MM.1S (cell line): ENCODE measurements around the gene TTR.

Experiments
- DNase-seq: peaks from one replicate; pipeline ENCODE4 v3.0.0-alpha.2; 2015
- H2AFZ ChIP-seq: fragments of 300-600 bp; sonication (generic); 2 replicates; pipeline ENCODE4 v1.6.0; 2016; ENCODE audit warnings: antibody characterized with exemption, low read length
- H3F3A ChIP-seq: fragments of 300-600 bp; sonication (generic); 2 replicates; pipeline ENCODE4 v1.6.1; 2016; ENCODE audit warnings: mild to moderate bottlenecking, antibody characterized with exemption, low read length, moderate library complexity, mixed read lengths; ENCODE audit not compliant: insufficient read depth
- H3K27ac ChIP-seq: fragments of 300-600 bp; sonication (generic); 2 replicates; pipeline ENCODE4 v1.5.1; 2016; ENCODE audit warnings: mild to moderate bottlenecking, low read length
- H3K27me3 ChIP-seq: fragments of 300-600 bp; sonication (generic); replicated peaks from 2 replicates; pipeline ENCODE4 v1.6.0; 2016; ENCODE audit warnings: low read length; ENCODE audit not compliant: insufficient read depth
- H3K36me3 ChIP-seq: fragments of 300-600 bp; sonication (generic); replicated peaks from 2 replicates; pipeline ENCODE4 v1.6.1; 2016; ENCODE audit warnings: mild to moderate bottlenecking, low read length, mixed read lengths; ENCODE audit not compliant: insufficient read depth
- H3K4me1 ChIP-seq: fragments of 300-600 bp; sonication (generic); 2 replicates; pipeline ENCODE4 v1.6.1; 2016; ENCODE audit warnings: low read length, mixed read lengths
- H3K4me2 ChIP-seq: fragments of 300-600 bp; sonication (generic); 2 replicates; pipeline ENCODE4 v1.6.0; 2016; ENCODE audit warnings: low read depth, low read length
- H3K4me3 ChIP-seq: fragments of 300-600 bp; sonication (generic); 2 replicates; pipeline ENCODE4 v1.5.1; 2016; ENCODE audit warnings: low read length, mixed read lengths
- H3K79me2 ChIP-seq: fragments of 300-600 bp; sonication (generic); 2 replicates; pipeline ENCODE4 v1.6.1; 2016; ENCODE audit warnings: mixed run types, low read length, mixed read lengths
- H3K9ac ChIP-seq: fragments of 300-600 bp; sonication (generic); 2 replicates; pipeline ENCODE4 v1.6.1; 2016; ENCODE audit warnings: low read length, mixed read lengths
- H3K9me2 ChIP-seq: fragments of 300-600 bp; sonication (generic); replicated peaks from 2 replicates; pipeline ENCODE4 v1.6.1; 2016; ENCODE audit warnings: mild to moderate bottlenecking, low read length, mixed read lengths; ENCODE audit not compliant: insufficient read depth
- H3K9me3 ChIP-seq: fragments of 300-600 bp; sonication (generic); replicated peaks from 2 replicates; pipeline ENCODE4 v1.6.1; 2016; ENCODE audit warnings: mild to moderate bottlenecking, low read length, mixed read lengths; ENCODE audit not compliant: insufficient read depth
- H4K20me1 ChIP-seq: fragments of 300-600 bp; sonication (generic); 2 replicates; pipeline ENCODE4 v1.6.1; 2016; ENCODE audit warnings: mild to moderate bottlenecking, low read length, moderate library complexity, mixed read lengths; ENCODE audit not compliant: insufficient read depth
- EZH2 ChIP-seq: fragments of 300-600 bp; sonication (generic); optimal IDR thresholded peaks from 2 replicates; pipeline ENCODE3; 2017; ENCODE audit warnings: low read depth, mild to moderate bottlenecking, antibody characterized with exemption, low read length, mixed read lengths
- EZH2phosphoT487 ChIP-seq: fragments of 300-600 bp; sonication (generic); IDR thresholded peaks from 2 replicates; pipeline ENCODE4 v1.6.1; 2018; ENCODE audit warnings: antibody characterized with exemption, low read length
- TF ChIP-seq, protein P1 (sequence below): fragments of 300-600 bp; sonication (generic); IDR thresholded peaks from 2 replicates; pipeline ENCODE4 v1.5.1; 2016; ENCODE audit warnings: antibody characterized with exemption, low read length, mixed read lengths

TTR gene

DNA sequence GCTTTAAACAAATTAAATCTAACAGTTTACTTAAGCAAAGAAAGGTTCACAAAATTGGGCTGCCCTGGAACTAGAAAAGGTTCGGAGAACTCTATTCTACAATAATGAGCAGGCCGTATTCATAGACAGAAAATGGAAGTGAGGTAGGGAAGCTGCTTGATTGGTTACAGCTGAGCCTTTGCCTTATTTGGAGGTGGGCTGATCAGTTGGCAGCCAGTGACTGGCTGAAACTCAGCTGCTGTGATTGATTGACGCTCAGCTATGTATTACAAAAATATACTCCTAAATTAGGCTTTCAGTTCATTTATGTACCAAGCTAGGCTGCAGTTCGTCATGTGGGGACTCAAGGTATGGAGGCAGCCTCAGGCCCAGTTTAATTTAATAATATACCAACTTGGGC, 42.3 kb upstream of the TTR start:
- H4K20me1 ChIP-seq: no peaks in the 10 kb centered on the region
- TF ChIP-seq, protein P1, sequence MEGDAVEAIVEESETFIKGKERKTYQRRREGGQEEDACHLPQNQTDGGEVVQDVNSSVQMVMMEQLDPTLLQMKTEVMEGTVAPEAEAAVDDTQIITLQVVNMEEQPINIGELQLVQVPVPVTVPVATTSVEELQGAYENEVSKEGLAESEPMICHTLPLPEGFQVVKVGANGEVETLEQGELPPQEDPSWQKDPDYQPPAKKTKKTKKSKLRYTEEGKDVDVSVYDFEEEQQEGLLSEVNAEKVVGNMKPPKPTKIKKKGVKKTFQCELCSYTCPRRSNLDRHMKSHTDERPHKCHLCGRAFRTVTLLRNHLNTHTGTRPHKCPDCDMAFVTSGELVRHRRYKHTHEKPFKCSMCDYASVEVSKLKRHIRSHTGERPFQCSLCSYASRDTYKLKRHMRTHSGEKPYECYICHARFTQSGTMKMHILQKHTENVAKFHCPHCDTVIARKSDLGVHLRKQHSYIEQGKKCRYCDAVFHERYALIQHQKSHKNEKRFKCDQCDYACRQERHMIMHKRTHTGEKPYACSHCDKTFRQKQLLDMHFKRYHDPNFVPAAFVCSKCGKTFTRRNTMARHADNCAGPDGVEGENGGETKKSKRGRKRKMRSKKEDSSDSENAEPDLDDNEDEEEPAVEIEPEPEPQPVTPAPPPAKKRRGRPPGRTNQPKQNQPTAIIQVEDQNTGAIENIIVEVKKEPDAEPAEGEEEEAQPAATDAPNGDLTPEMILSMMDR: no peak
- TF ChIP-seq EZH2phosphoT487 (no peak), EZH2 (no peak)
- H3K9me3 ChIP-seq: no peaks in the 10 kb centered on the region
- H2AFZ ChIP-seq: no peak overlapping the region
- H3K79me2 ChIP-seq: no peaks in the 10 kb centered on the region
- no peak overlapping the region for H3K9ac ChIP-seq
- H3K36me3 ChIP-seq: no peaks in the 10 kb centered on the region
- no peak overlapping the region for H3K27ac ChIP-seq
- no peaks in the 10 kb centered on the region for H3K27me3 ChIP-seq
- H3K9me2 ChIP-seq: no peaks in the 10 kb centered on the region
- H3K4me2 ChIP-seq: no peak overlapping the region
- DNase-seq: no peak
- H3K4me3 ChIP-seq: no peak overlapping the region
- no peaks in the 10 kb centered on the region for H3F3A ChIP-seq
- no peaks in the 10 kb centered on the region for H3K4me1 ChIP-seq

DNA sequence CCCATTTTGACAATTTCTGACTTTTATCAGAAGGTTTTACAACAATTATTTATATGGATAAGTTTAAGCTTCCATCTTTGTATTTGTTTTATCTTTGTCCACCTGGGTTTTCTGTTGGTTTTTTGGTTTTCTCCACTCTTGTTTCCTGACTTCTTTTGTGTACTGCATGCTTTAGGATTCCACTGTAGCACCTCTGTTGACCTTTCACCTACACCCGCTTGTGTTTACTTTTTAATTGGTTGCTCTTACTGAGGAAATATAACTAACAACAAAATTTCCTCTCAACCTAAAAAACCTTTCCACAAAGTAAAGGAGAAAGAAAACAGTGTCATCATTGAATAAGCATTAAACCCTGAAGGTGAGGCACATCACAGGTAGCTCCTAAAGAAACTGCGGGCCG, 39.8 kb upstream of the TTR start:
- Histone ChIP-seq H4K20me1 (no peaks in the 10 kb centered on the region), H3K79me2 (no peaks in the 10 kb centered on the region), H3K36me3 (no peaks in the 10 kb centered on the region), H3K9ac (no peak overlapping the region), H3K9me2 (no peaks in the 10 kb centered on the region), H3K4me3 (no peak overlapping the region), H3K27ac (no peak overlapping the region), H3K4me1 (no peaks in the 10 kb centered on the region), H3K9me3 (no peaks in the 10 kb centered on the region), H3K4me2 (no peak overlapping the region), H2AFZ (no peak overlapping the region), H3F3A (no peaks in the 10 kb centered on the region), H3K27me3 (no peaks in the 10 kb centered on the region)
- no peak for TF ChIP-seq EZH2phosphoT487
- TF ChIP-seq EZH2: no peak
- TF ChIP-seq, protein P1: no peak
- no peak for DNase-seq

DNA sequence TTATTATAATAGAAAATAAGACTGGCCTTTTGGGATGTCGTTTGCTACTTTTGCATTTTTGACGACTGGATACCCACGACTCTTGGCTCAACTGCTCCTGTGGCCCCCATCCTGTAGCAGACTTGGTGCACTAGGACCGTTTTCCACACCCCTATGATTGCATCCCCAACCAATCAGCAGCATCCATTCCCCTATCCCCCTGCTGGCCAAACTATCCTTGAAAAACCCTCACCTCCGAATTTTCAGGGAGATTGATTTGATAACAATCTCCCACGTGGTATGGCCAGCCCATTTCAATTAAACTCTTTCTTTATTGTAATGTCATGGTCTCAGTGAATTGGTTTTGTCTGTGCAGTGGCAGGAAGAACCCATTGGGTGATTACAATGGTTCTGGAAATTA, 37.9 kb upstream of the TTR start:
- no peaks in the 10 kb centered on the region for H3K4me1 ChIP-seq
- H2AFZ ChIP-seq: no peak overlapping the region
- no peaks in the 10 kb centered on the region for H4K20me1 ChIP-seq
- H3K4me3 ChIP-seq: no peak overlapping the region
- H3K9me2 ChIP-seq: no peaks in the 10 kb centered on the region
- H3K79me2 ChIP-seq: no peaks in the 10 kb centered on the region
- no peaks in the 10 kb centered on the region for H3K36me3 ChIP-seq
- no peaks in the 10 kb centered on the region for H3K9me3 ChIP-seq
- no peaks in the 10 kb centered on the region for H3K27me3 ChIP-seq
- no peak overlapping the region for H3K4me2 ChIP-seq
- no peak for DNase-seq
- TF ChIP-seq EZH2 (no peak), EZH2phosphoT487 (no peak)
- TF ChIP-seq, protein P1: no peak
- no peak overlapping the region for H3K9ac ChIP-seq
- H3F3A ChIP-seq: no peaks in the 10 kb centered on the region
- H3K27ac ChIP-seq: no peak overlapping the region
